ENCODE results near the gene PRPSAP1. TPM values are rescaled to one million over a fixed set of nuclear protein-coding genes. Genes with fewer than 3 reads are reported as not detected.

PRPSAP1 gene
- total RNA-seq, 1 experiment from 2014 or later = 99.6 TPM

GRCh38 chr17:76359375-76359774 lies 5.7 kb upstream of the PRPSAP1 start:
- no peak overlapping the region for H3K4me3 ChIP-seq (ENCODE audit: low read depth in 2 of 2, low read length in 2 of 2)
- no peaks in the 10 kb centered on the region for H3K9me3 ChIP-seq (ENCODE audit: control insufficient read depth, insufficient read depth, low read depth, low read length)
- no peak overlapping the region for H3K27ac ChIP-seq (ENCODE audit: low read length)
- no TSS peak for BruUV-seq (replicated peaks)
- intact Hi-C loops (cut with micrococcal nuclease; ENCODE audit: unreplicated experiment) = no loop called here
- TF ChIP-seq TCF7L2 (IDR thresholded peaks at IDR 0.05; ENCODE audit: low read depth, low read length) = no peak
- TF ChIP-seq POLR2AphosphoS5 (IDR thresholded peaks at IDR 0.05; ENCODE audit: low read depth, low read length) = no peak
- TF ChIP-seq SIN3A (IDR thresholded peaks at IDR 0.05; ENCODE audit: borderline replicate concordance, insufficient read depth, low read depth, low read length) = no peak
- no peak for TF ChIP-seq CTCF (IDR thresholded peaks at IDR 0.05)
- TF ChIP-seq REST (IDR thresholded peaks at IDR 0.05; ENCODE audit: insufficient read depth in 1 of 2, low read depth in 2 of 2, low read length in 1 of 2) = no peak
- in situ Hi-C loops (cut with HindIII; ENCODE audit: low pct_unique_long_range_greater_than_20kb, low sequenced_read_pairs) = no loop called here
- ChIA-PET POLR2A (interaction anchor here (0.7 kb wide), 1 partner anchor 28 kb away, joined by 4 read pairs; no protein-coding TSS in a partner anchor), CTCF (interaction anchor here (0.7 kb wide), 1 partner anchor 55 kb away, joined by 3 read pairs; no protein-coding TSS in a partner anchor)
- 0 out of 2 replicates have a peak, but pooled peaks cover 6% of the 10 kb centered on the region for H3K4me1 ChIP-seq (ENCODE audit: control insufficient read depth, insufficient read depth, low read length)
- ATAC-seq = no peak
- no peaks in the 10 kb centered on the region for H3K27me3 ChIP-seq (ENCODE audit: control insufficient read depth, insufficient read depth, low read length)
- DNase-seq (ENCODE audit: low read depth, low spot score) = no peak
- H3K36me3 ChIP-seq (ENCODE audit: control insufficient read depth, insufficient read depth, low read length) = no peaks in the 10 kb centered on the region

GRCh38 chr17:76357597-76358158 lies 4.0 kb upstream of the PRPSAP1 start:
- Histone ChIP-seq H3K9me3 (ENCODE audit: control insufficient read depth, insufficient read depth, low read depth, low read length) (no peaks in the 10 kb centered on the region), H3K27ac (ENCODE audit: low read length) (no peak overlapping the region), H3K4me3 (ENCODE audit: low read depth in 2 of 2, low read length in 2 of 2) (no peak overlapping the region), H3K27me3 (ENCODE audit: control insufficient read depth, insufficient read depth, low read length) (no peaks in the 10 kb centered on the region), H3K36me3 (ENCODE audit: control insufficient read depth, insufficient read depth, low read length) (peaks cover 3% of the 10 kb centered on the region; the same call in 1 of the 2 replicates), H3K4me1 (ENCODE audit: control insufficient read depth, insufficient read depth, low read length) (peaks cover 6% of the 10 kb centered on the region; the same call in 1 of the 2 replicates)
- CTCF ChIA-PET = interaction anchor here (1.1 kb wide), 1 partner anchor 40 kb away, joined by 3 read pairs; no protein-coding TSS in a partner anchor
- BruUV-seq (replicated peaks) = no TSS peak
- intact Hi-C loops (cut with micrococcal nuclease; ENCODE audit: unreplicated experiment) (no loop called here), in situ Hi-C loops (cut with HindIII; ENCODE audit: low pct_unique_long_range_greater_than_20kb, low sequenced_read_pairs) (no loop called here)
- DNase-seq (ENCODE audit: low read depth, low spot score) = no peak
- POLR2A ChIA-PET = no interaction called here
- TF ChIP-seq TCF7L2 (IDR thresholded peaks at IDR 0.05; ENCODE audit: low read depth, low read length) (no peak), REST (IDR thresholded peaks at IDR 0.05; ENCODE audit: insufficient read depth in 1 of 2, low read depth in 2 of 2, low read length in 1 of 2) (no peak), POLR2AphosphoS5 (IDR thresholded peaks at IDR 0.05; ENCODE audit: low read depth, low read length) (no peak), CTCF (IDR thresholded peaks at IDR 0.05) (no peak)
- no peak for ATAC-seq
